Measurements from ENCODE around the gene CALHM3. TPM values are rescaled to one million over a fixed set of nuclear protein-coding genes. Genes with fewer than 3 reads are reported as not detected.

The CALHM3 gene
- total RNA-seq, 1 experiment from 2014 or later = 0.13 TPM

DNA sequence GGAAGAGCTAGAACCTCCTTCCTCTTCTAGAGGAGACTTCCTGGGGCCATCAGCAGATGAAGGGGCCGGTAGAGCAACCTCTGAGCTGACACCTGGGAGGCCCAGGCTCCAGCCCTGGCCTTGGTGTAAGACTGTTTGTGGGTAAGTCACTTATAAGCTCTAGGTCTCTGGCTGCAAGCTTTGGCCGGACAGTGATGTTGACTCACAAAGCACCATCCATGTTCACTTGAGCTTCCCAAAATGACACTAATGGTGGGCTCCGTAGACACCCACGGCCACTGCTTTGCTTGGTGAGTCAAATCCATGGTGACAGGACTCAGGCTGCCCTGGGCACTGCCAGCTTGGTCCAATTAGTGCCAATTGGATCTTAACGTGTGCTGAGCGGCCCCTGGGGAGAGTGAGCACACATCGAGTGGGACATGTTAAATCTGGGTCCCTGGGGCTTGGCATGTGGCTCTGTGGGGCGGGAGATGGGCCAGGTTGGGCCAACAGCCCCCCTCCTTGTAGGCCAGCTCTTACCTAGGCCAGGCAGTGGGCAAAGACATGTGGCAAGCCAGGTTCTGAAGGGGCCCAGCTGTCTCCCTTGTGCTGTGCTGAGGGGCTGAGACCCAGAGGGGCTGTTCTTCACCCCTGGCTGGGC, 31.1 kb upstream of the CALHM3 start (continued):
- TF ChIP-seq TEAD4 (CRISPR knock-in tag; IDR thresholded peaks at IDR 0.05) (no peak), FOXP1 (CRISPR knock-in tag; IDR thresholded peaks at IDR 0.05; ENCODE audit: borderline replicate concordance) (no peak), GTF2I (CRISPR knock-in tag; conservative IDR thresholded peaks at IDR 0.05) (no peak), ESRRA (CRISPR knock-in tag; IDR thresholded peaks at IDR 0.05; ENCODE audit: borderline replicate concordance) (no peak), E2F1 (CRISPR knock-in tag; IDR thresholded peaks at IDR 0.05) (no peak), EMX1 (CRISPR knock-in tag; IDR thresholded peaks at IDR 0.05) (no peak), ATF6 (CRISPR knock-in tag; IDR thresholded peaks at IDR 0.05) (no peak), FOXJ3 (CRISPR knock-in tag; IDR thresholded peaks at IDR 0.05; ENCODE audit: borderline replicate concordance) (no peak), RORB (CRISPR knock-in tag; IDR thresholded peaks at IDR 0.05) (no peak), OVOL2 (CRISPR knock-in tag; IDR thresholded peaks at IDR 0.05; ENCODE audit: borderline replicate concordance) (no peak)
- TF ChIP-seq, protein P1, sequence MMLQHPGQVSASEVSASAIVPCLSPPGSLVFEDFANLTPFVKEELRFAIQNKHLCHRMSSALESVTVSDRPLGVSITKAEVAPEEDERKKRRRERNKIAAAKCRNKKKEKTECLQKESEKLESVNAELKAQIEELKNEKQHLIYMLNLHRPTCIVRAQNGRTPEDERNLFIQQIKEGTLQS (CRISPR knock-in tag; conservative IDR thresholded peaks at IDR 0.05) = no peak
- TF ChIP-seq, protein P2, sequence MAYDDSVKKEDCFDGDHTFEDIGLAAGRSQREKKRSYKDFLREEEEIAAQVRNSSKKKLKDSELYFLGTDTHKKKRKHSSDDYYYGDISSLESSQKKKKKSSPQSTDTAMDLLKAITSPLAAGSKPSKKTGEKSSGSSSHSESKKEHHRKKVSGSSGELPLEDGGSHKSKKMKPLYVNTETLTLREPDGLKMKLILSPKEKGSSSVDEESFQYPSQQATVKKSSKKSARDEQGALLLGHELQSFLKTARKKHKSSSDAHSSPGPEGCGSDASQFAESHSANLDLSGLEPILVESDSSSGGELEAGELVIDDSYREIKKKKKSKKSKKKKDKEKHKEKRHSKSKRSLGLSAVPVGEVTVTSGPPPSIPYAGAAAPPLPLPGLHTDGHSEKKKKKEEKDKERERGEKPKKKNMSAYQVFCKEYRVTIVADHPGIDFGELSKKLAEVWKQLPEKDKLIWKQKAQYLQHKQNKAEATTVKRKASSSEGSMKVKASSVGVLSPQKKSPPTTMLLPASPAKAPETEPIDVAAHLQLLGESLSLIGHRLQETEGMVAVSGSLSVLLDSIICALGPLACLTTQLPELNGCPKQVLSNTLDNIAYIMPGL (CRISPR knock-in tag; IDR thresholded peaks at IDR 0.05) = no peak
- TF ChIP-seq, protein P3, sequence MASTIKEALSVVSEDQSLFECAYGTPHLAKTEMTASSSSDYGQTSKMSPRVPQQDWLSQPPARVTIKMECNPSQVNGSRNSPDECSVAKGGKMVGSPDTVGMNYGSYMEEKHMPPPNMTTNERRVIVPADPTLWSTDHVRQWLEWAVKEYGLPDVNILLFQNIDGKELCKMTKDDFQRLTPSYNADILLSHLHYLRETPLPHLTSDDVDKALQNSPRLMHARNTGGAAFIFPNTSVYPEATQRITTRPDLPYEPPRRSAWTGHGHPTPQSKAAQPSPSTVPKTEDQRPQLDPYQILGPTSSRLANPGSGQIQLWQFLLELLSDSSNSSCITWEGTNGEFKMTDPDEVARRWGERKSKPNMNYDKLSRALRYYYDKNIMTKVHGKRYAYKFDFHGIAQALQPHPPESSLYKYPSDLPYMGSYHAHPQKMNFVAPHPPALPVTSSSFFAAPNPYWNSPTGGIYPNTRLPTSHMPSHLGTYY (CRISPR knock-in tag; IDR thresholded peaks at IDR 0.05) = no peak

- Mint-ChIP-seq H3K36me3 (no peaks in the 10 kb centered on the region), H3K4me1 (peaks cover 6% of the 10 kb centered on the region; the same call in 1 of the 2 replicates), H3K4me3 (no peak overlapping the region), H3K27ac (no peak overlapping the region), H3K27me3 (ENCODE audit: low read depth) (no peaks in the 10 kb centered on the region), H3K9me3 (no peaks in the 10 kb centered on the region)
- ATAC-seq (peak; percentile 38; the same call in 1 of the 2 replicates), DNase-seq (ENCODE audit: low spot score) (no peak)
- CTCF ChIA-PET = interaction anchor here (0.6 to 2.5 kb wide), 6 partner anchors 35 to 359 kb away, joined by 3 to 8 read pairs (median 4); no protein-coding TSS in a partner anchor
- POLR2A ChIA-PET = no interaction called here
- TF ChIP-seq PRDM15 (CRISPR knock-in tag; IDR thresholded peaks at IDR 0.05) (no peak), IRF2 (CRISPR knock-in tag; IDR thresholded peaks at IDR 0.05; ENCODE audit: borderline replicate concordance, low read depth) (no peak), GTF2I (CRISPR knock-in tag; conservative IDR thresholded peaks at IDR 0.05) (no peak), TCF7 (CRISPR knock-in tag; IDR thresholded peaks at IDR 0.05; ENCODE audit: low read depth) (no peak), RORB (CRISPR knock-in tag; IDR thresholded peaks at IDR 0.05) (no peak), ZBTB21 (CRISPR knock-in tag; IDR thresholded peaks at IDR 0.05; ENCODE audit: borderline replicate concordance) (no peak)
- TF ChIP-seq, protein P4, sequence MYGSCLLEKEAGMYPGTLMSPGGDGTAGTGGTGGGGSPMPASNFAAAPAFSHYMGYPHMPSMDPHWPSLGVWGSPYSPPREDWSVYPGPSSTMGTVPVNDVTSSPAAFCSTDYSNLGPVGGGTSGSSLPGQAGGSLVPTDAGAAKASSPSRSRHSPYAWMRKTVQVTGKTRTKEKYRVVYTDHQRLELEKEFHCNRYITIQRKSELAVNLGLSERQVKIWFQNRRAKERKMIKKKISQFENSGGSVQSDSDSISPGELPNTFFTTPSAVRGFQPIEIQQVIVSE (CRISPR knock-in tag; IDR thresholded peaks at IDR 0.05; ENCODE audit: borderline replicate concordance) = no peak
- TF ChIP-seq, protein P5, sequence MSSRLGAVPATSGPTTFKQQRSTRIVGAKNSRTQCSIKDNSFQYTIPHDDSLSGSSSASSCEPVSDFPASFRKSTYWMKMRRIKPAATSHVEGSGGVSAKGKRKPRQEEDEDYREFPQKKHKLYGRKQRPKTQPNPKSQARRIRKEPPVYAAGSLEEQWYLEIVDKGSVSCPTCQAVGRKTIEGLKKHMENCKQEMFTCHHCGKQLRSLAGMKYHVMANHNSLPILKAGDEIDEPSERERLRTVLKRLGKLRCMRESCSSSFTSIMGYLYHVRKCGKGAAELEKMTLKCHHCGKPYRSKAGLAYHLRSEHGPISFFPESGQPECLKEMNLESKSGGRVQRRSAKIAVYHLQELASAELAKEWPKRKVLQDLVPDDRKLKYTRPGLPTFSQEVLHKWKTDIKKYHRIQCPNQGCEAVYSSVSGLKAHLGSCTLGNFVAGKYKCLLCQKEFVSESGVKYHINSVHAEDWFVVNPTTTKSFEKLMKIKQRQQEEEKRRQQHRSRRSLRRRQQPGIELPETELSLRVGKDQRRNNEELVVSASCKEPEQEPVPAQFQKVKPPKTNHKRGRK (CRISPR knock-in tag; IDR thresholded peaks at IDR 0.05; ENCODE audit: borderline replicate concordance) = no peak
Observed at GRCh38 chr10:103507235-103508191, 28.5 kb upstream of the CALHM3 start.

All from WTC11 (cell line).